Measurements from ENCODE around the gene THEMIS2.

THEMIS2 gene

DNA sequence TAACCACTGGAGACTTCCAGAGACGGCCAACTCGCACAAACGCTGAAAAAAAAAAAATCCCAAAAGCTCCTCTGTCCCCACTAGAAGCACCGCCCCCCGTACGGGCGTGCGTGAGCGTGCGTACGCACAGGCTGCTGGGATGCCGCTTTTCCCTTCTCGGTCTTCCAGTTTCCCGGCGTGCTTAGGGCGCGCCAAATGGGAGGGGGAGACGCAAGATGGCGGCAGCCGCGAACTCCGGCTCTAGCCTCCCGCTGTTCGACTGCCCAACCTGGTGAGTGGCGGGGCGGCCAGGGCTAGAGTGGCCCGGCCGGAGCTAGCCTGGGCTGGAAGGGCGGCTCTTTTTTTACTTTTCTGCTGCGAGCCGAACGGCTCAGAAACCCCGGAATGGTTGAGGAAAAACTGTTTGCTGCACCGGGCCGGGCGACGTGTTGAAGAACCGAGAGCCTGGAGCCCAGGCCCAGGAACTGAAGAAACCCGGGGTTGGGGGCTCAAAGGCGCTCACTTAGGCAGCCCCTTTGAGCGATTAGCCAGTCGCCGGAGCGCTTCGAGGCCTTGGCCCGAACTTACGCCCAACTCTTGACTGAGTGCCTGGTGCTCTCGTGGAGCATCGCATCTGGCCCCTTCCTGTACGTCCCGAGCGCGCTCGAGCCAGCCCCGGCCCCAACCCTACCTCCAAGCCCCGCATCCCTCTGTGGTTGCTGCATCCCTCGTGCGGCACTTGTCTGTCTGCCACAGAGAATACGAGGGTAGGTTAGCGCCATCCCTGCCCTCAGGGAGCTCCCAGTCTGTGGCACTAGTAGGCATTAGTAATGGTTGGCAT lies 41.5 kb upstream of the THEMIS2 start, which contains the start of gene PPP1R8:
PPP1R8 (plus strand) TSS at position 162 of the 820 bp plus-strand sequence; CDS start at position 216, 54 bp downstream.
- H3K27ac ChIP-seq (ENCODE audit: low read depth, low read length) = peak within 1 kb of the TSS; percentile 64
- H3K4me2 ChIP-seq (ENCODE audit: low read depth, low read length, poor library complexity, severe bottlenecking) = peak within 1 kb of the TSS; percentile 80
- no peaks in the 10 kb centered on the region; the same call in 1 of the 2 replicates for H4K20me1 ChIP-seq (ENCODE audit: low read depth, low read length)
- peaks cover 52% of the 10 kb centered on the region for H3K79me2 ChIP-seq (ENCODE audit: insufficient read depth, low read length)
- peak within 1 kb of the TSS; percentile 87 for H2AFZ ChIP-seq (ENCODE audit: low read depth, low read length, severe bottlenecking)
- peak within 1 kb of the TSS; percentile 87 for H3K4me3 ChIP-seq (ENCODE audit: insufficient read depth, low read length, poor library complexity, severe bottlenecking)
- H3K9me2 ChIP-seq (replicated peaks; ENCODE audit: insufficient read depth, low read length) = no peaks in the 10 kb centered on the region
- no peaks in the 10 kb centered on the region for H3K27me3 ChIP-seq (ENCODE audit: low read length)
- peaks cover 17% of the 10 kb centered on the region for H3F3A ChIP-seq (ENCODE audit: insufficient read depth)
- TF ChIP-seq CTCF (IDR thresholded peaks at IDR 0.05; ENCODE audit: insufficient read depth, low read length, poor library complexity, severe bottlenecking) (no peak), EZH2phosphoT487 (conservative IDR thresholded peaks at IDR 0.05; ENCODE audit: low read length) (no peak)
- peak within 1 kb of the TSS; percentile 93 for H3K9ac ChIP-seq (ENCODE audit: low read length)
- no peaks in the 10 kb centered on the region for H3K9me3 ChIP-seq (ENCODE audit: insufficient read depth, low read length)
- peaks cover 18% of the 10 kb centered on the region for H3K36me3 ChIP-seq (ENCODE audit: low read length)

DNA sequence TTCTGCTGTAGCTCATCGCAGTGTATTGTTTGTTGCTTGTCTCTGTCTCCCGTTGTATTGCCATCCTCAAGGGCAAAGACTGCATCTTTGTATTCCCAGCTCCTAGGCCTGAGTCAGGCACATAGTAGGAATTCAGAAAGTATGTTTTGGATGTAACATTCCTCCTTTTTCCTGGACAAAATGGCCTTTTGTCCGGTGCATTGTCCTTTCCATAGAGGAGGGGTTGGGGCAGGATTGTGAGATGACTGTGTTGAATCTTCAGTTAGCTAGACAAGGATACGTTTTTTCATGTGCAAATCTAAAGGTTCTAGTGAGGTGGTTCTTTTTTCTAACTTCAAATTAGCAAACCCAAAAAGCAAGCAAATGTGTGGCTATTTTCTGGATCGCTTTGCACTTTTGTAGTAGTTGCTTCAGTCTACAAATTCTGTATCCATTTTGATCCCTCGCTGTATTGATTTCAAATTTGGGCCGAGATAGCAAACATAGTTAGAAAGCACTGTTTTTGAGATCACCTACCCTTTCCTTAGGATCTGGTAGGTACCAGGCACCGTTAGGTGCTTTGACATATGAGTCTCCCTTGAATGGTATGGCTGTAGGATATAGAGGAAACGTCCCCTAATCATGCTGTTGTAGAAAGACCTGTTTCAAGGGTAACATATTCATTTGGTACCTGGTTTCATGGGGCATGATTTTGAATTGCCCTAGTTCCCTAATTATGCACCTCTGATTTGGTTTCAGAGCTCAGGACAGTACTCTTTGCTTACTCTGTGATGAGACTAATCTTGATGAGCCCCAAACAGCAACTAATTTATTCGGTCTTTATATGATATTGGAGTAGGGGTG lies 40.6 kb upstream of the THEMIS2 start:
- H3K27ac ChIP-seq (ENCODE audit: low read depth, low read length) = peak overlapping the region; percentile 64
- H3K36me3 ChIP-seq (ENCODE audit: low read length) = peaks cover 18% of the 10 kb centered on the region
- H3K4me3 ChIP-seq (ENCODE audit: insufficient read depth, low read length, poor library complexity, severe bottlenecking) = peak overlapping the region; percentile 87
- H2AFZ ChIP-seq (ENCODE audit: low read depth, low read length, severe bottlenecking) = no peak overlapping the region
- no peaks in the 10 kb centered on the region for H3K9me2 ChIP-seq (replicated peaks; ENCODE audit: insufficient read depth, low read length)
- H3K27me3 ChIP-seq (ENCODE audit: low read length) = no peaks in the 10 kb centered on the region
- TF ChIP-seq CTCF (IDR thresholded peaks at IDR 0.05; ENCODE audit: insufficient read depth, low read length, poor library complexity, severe bottlenecking) (no peak), EZH2phosphoT487 (conservative IDR thresholded peaks at IDR 0.05; ENCODE audit: low read length) (no peak)
- H4K20me1 ChIP-seq (ENCODE audit: low read depth, low read length) = no peaks in the 10 kb centered on the region; the same call in 1 of the 2 replicates
- H3K9ac ChIP-seq (ENCODE audit: low read length) = peak overlapping the region; percentile 93
- peak overlapping the region; percentile 80 for H3K4me2 ChIP-seq (ENCODE audit: low read depth, low read length, poor library complexity, severe bottlenecking)
- H3K79me2 ChIP-seq (ENCODE audit: insufficient read depth, low read length) = peaks cover 60% of the 10 kb centered on the region
- no peaks in the 10 kb centered on the region for H3K9me3 ChIP-seq (ENCODE audit: insufficient read depth, low read length)
- peaks cover 17% of the 10 kb centered on the region for H3F3A ChIP-seq (ENCODE audit: insufficient read depth)

DNA sequence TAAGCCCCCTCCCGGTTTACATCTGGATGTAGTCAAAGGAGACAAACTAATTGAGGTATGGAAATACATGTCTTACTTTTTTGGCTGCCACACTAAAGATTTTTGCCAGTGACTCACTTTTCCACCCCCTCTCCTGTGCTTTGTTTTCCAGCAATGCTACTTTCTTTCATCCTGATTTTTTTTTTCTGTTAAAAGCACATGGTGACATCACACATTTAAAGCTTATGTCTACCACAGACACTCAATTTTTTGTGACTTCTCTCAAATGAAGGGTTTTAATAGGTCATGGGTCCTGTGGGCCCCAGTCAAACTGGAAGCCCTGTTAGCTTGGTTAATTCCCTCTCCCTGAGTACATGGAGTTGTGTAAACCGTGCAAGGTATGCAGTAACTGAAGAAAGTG lies 39.6 kb upstream of the THEMIS2 start:
- Histone ChIP-seq H3K79me2 (ENCODE audit: insufficient read depth, low read length) (peaks cover 64% of the 10 kb centered on the region), H3K9ac (ENCODE audit: low read length) (peak overlapping the region; percentile 93; the same call in 1 of the 2 replicates), H3K36me3 (ENCODE audit: low read length) (peaks cover 18% of the 10 kb centered on the region), H3K4me3 (ENCODE audit: insufficient read depth, low read length, poor library complexity, severe bottlenecking) (no peak overlapping the region), H3K9me3 (ENCODE audit: insufficient read depth, low read length) (no peaks in the 10 kb centered on the region), H4K20me1 (ENCODE audit: low read depth, low read length) (no peaks in the 10 kb centered on the region; the same call in 1 of the 2 replicates), H3F3A (ENCODE audit: insufficient read depth) (peaks cover 13% of the 10 kb centered on the region), H2AFZ (ENCODE audit: low read depth, low read length, severe bottlenecking) (no peak overlapping the region), H3K27ac (ENCODE audit: low read depth, low read length) (no peak overlapping the region), H3K4me2 (ENCODE audit: low read depth, low read length, poor library complexity, severe bottlenecking) (peak overlapping the region; percentile 80), H3K27me3 (ENCODE audit: low read length) (no peaks in the 10 kb centered on the region), H3K9me2 (replicated peaks; ENCODE audit: insufficient read depth, low read length) (no peaks in the 10 kb centered on the region)
- no peak for TF ChIP-seq EZH2phosphoT487 (conservative IDR thresholded peaks at IDR 0.05; ENCODE audit: low read length)
- TF ChIP-seq CTCF (IDR thresholded peaks at IDR 0.05; ENCODE audit: insufficient read depth, low read length, poor library complexity, severe bottlenecking) = no peak

Measured in SU-DHL-6 (cell line).